SK-N-SH treated with all-trans-retinoic acid at 6 μM for 48 hours (cell line): ENCODE data around the gene HSPG2.
"Not testable (repeated sequence)": the region's sequence is repeated elsewhere in the genome, so short reads cannot be mapped to it uniquely, and the experiment has no call there.

Experiments used
- ATAC-seq: fragments of 200-7000 bp; cut with Tn5 transposase; 3 replicates; pipeline ENCODE4 v1.9.1; 2020; ENCODE audit warnings: mild to moderate bottlenecking, moderate library complexity
- BACH2 ChIP-seq: fragments of 250-450 bp; sonication (Bioruptor Pico); IDR thresholded peaks from 2 replicates; pipeline ENCODE4 v1.9.0; 2021; ENCODE audit warnings: mild to moderate bottlenecking, borderline replicate concordance
- CREB5 ChIP-seq: fragments of 250-450 bp; sonication (Bioruptor Pico); IDR thresholded peaks from 2 replicates; pipeline ENCODE4 v1.5.1; 2020; ENCODE audit warnings: low read depth, mild to moderate bottlenecking, moderate library complexity
- CSDC2 ChIP-seq: fragments of 250-450 bp; sonication (Bioruptor Pico); IDR thresholded peaks from 2 replicates; pipeline ENCODE4 v1.5.0; 2020; ENCODE audit warnings: mild to moderate bottlenecking, moderate library complexity
- CSRNP3 ChIP-seq: fragments of 250-450 bp; sonication (Bioruptor Pico); IDR thresholded peaks from 2 replicates; pipeline ENCODE4 v1.5.1; 2021; ENCODE audit warnings: mild to moderate bottlenecking, moderate library complexity
- GLIS3 ChIP-seq: fragments of 250-450 bp; sonication (Bioruptor Pico); IDR thresholded peaks from 2 replicates; pipeline ENCODE4 v1.5.0; 2020; ENCODE audit warnings: mild to moderate bottlenecking, moderate library complexity
- ISL1 ChIP-seq: fragments of 250-450 bp; sonication (Bioruptor Pico); IDR thresholded peaks from 2 replicates; pipeline ENCODE4 v2.1.2; 2022; ENCODE audit warnings: mild to moderate bottlenecking, moderate library complexity
- POU6F1 ChIP-seq: fragments of 250-450 bp; sonication (Bioruptor Pico); IDR thresholded peaks from 2 replicates; pipeline ENCODE4 v1.8.0; 2021; ENCODE audit warnings: low read depth, mild to moderate bottlenecking, moderate library complexity, borderline replicate concordance
- RARB ChIP-seq: fragments of 250-450 bp; sonication (Bioruptor Pico); IDR thresholded peaks from 2 replicates; pipeline ENCODE4 v1.8.0; 2021; ENCODE audit warnings: mild to moderate bottlenecking, moderate library complexity
- SNAI2 ChIP-seq: fragments of 250-450 bp; sonication (Bioruptor Pico); IDR thresholded peaks from 2 replicates; pipeline ENCODE4 v1.5.0; 2020; ENCODE audit warnings: mild to moderate bottlenecking, moderate library complexity
- TSHZ2 ChIP-seq: fragments of 250-450 bp; sonication (Bioruptor Pico); IDR thresholded peaks from 2 replicates; pipeline ENCODE4 v1.5.0; 2020; ENCODE audit warnings: mild to moderate bottlenecking, moderate library complexity
- ZC3H10 ChIP-seq: fragments of 250-450 bp; sonication (Bioruptor Pico); IDR thresholded peaks from 2 replicates; pipeline ENCODE4 v1.5.1; 2021; ENCODE audit warnings: mild to moderate bottlenecking, moderate library complexity
- ZFP30 ChIP-seq: fragments of 450-650 bp; formaldehyde crosslinking; IDR thresholded peaks from 2 replicates; pipeline ENCODE4 v1.5.0; 2022; ENCODE audit warnings: mild to moderate bottlenecking, moderate library complexity
- ZNF565 ChIP-seq: fragments of 450-650 bp; formaldehyde crosslinking; conservative IDR thresholded peaks from 2 replicates; pipeline ENCODE4 v1.5.0; 2020; ENCODE audit warnings: low read depth, mild to moderate bottlenecking, moderate library complexity
- ZNF70 ChIP-seq: fragments of 450-650 bp; formaldehyde crosslinking; IDR thresholded peaks from 2 replicates; pipeline ENCODE4 v1.5.0; 2020; ENCODE audit warnings: mild to moderate bottlenecking, moderate library complexity
- ZNF8 ChIP-seq: fragments of 450-650 bp; formaldehyde crosslinking; IDR thresholded peaks from 2 replicates; pipeline ENCODE4 v1.5.0; 2020; ENCODE audit warnings: mild to moderate bottlenecking, moderate library complexity

Gene HSPG2

GRCh38 chr1:21909286-21909759 is 27.8 kb downstream of the HSPG2 start (continued):
- TF ChIP-seq TSHZ2 (CRISPR knock-in tag) (no peak), ZNF565 (CRISPR knock-in tag) (no peak), POU6F1 (CRISPR knock-in tag) (no peak), GLIS3 (no peak), BACH2 (CRISPR knock-in tag) (no peak)

GRCh38 chr1:21907737-21908534 is 29.2 kb downstream of the HSPG2 start:
- ATAC-seq: not testable (repeated sequence)

GRCh38 chr1:21907079-21907418 is 30.1 kb downstream of the HSPG2 start:
- TF ChIP-seq CREB5 (CRISPR knock-in tag) (no peak), ZNF8 (CRISPR knock-in tag) (no peak), CSDC2 (CRISPR knock-in tag) (no peak), SNAI2 (CRISPR knock-in tag) (no peak)
- ATAC-seq: no peak

- no peak for ATAC-seq
- TF ChIP-seq ISL1: no peak
- TF ChIP-seq ZNF70 (CRISPR knock-in tag): no peak
- no peak for TF ChIP-seq CREB5 (CRISPR knock-in tag)
- no peak for TF ChIP-seq CSRNP3 (CRISPR knock-in tag)
- no peak for TF ChIP-seq ZFP30 (CRISPR knock-in tag)
- no peak for TF ChIP-seq RARB (CRISPR knock-in tag)
- TF ChIP-seq ZNF8 (CRISPR knock-in tag): no peak
- TF ChIP-seq TSHZ2 (CRISPR knock-in tag): no peak
- no peak for TF ChIP-seq ZC3H10 (CRISPR knock-in tag)
- TF ChIP-seq GLIS3: no peak
These were observed 30.7 kb downstream of the HSPG2 start for GRCh38 chr1:21906173-21907078.
